Uterus (tissue), 4 donors: Measurements from ENCODE around the gene INHA. TPM values are rescaled to one million over a fixed set of nuclear protein-coding genes. Genes with fewer than 3 reads are reported as not detected.
A peak's percentile ranks its signal among the peaks of the same experiment; 100 is the strongest.

Experiments used
- DNase-seq, 2 donors: peaks; one replicate each; pipeline ENCODE4 v3.0.0-alpha.2; 2019 to 2020
- H3K27ac ChIP-seq, 2 donors: fragments of 200-600 bp; sonication (generic); 1 replicate in 1 of 2; 2 replicates in 1 of 2; pipeline ENCODE4 v1.5.1; 2016 to 2018
- H3K27me3 ChIP-seq, 2 donors: fragments of 200-600 bp; sonication (generic); one replicate each; pipeline ENCODE4 v1.5.1; 2018 to 2019; ENCODE audit warnings: control low read depth in 1 of 2
- H3K36me3 ChIP-seq, 2 donors: fragments of 200-600 bp; sonication (generic); one replicate each; pipeline ENCODE4 v1.5.1; 2019; ENCODE audit warnings: control low read depth in 1 of 2
- H3K4me1 ChIP-seq, 2 donors: fragments of 200-600 bp; sonication (generic); one replicate each; pipeline ENCODE4 v1.5.1; 2018 to 2019; ENCODE audit warnings: control low read depth in 1 of 2
- H3K4me3 ChIP-seq, 2 donors: fragments of 200-600 bp; sonication (generic); 1 replicate in 1 of 2; 2 replicates in 1 of 2; pipeline ENCODE4 v1.5.1; 2018 to 2019; ENCODE audit warnings: mild to moderate bottlenecking in 1 of 2
- H3K9me3 ChIP-seq, 2 donors: fragments of 200-600 bp; sonication (generic); one replicate each; pipeline ENCODE4 v1.5.1; 2019; ENCODE audit warnings: control low read depth in 1 of 2
- CTCF ChIP-seq, 4 experiments: fragments of 200-600 bp in 2 of 4; fragments of 450-650 bp in 2 of 4; sonication (generic) in 2 of 4; IDR thresholded peaks; one replicate each; pipeline ENCODE4 v1.5.1; 2016 to 2019; ENCODE audit warnings: antibody characterized with exemption in 4 of 4, mild to moderate bottlenecking in 2 of 4, moderate library complexity in 1 of 4
- POLR2A ChIP-seq, 2 donors: fragments of 450-650 bp; IDR thresholded peaks; one replicate each; pipeline ENCODE4 v1.6.1; 2016; ENCODE audit warnings: antibody characterized with exemption in 2 of 2, mild to moderate bottlenecking in 1 of 2, moderate library complexity in 1 of 2
- intact Hi-C: fragments of 100-400 bp; cut with DNase I; formaldehyde crosslinking; loops from one replicate; pipeline ENCODE4 v1.15.1; 2023; ENCODE audit warnings: low total_unique reads
- total RNA-seq, 4 donors: library from RNA; depleted of rRNA in 3 of 4; stranded (reverse); fragments of >200 nt in 3 of 4; gene quantifications; one replicate each; pipeline versions ENCODE4 v1.1.0 to v1.2.4, GENCODE V29; 2014 to 2023
- donor health status: DM: yes; HTN: yes; CAD: no.

INHA gene
- total RNA-seq, 4 donors from 2014 or later, result 2.4 TPM; not detected in 3

DNA sequence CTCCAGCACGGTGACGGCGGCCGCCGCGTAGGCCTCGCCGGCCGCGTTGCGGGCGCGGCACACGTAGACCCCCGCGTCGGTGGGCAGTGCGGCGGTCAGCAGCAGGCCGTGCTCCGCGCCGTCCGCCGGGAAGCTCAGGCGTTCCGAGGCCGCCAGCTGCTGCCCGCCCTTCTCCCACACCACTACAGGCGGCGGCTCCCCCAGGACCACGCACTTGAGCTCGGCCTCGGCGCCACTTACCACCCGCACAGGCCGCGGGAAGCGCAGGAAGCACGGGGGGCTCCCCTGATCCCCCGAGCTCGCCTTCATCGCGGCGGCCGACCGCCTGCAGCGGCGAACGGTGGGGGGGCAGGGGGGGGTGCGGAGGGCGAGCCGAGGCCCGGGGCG lies 1.2 kb upstream of the INHA start:
- Histone ChIP-seq H3K27ac (peak overlapping the region; percentile 87 to 88), H3K27me3 (no peaks in the 10 kb centered on the region), H3K9me3 (no peaks in the 10 kb centered on the region), H3K4me1 (peaks cover 0 to 6% of the 10 kb centered on the region in 2 donors), H3K4me3 (peak overlapping the region; percentile 37 to 60), H3K36me3 (no peaks in the 10 kb centered on the region)
- intact Hi-C loops, result no loop called here
- TF ChIP-seq POLR2A (IDR thresholded peaks at IDR 0.05) (no peak), CTCF (IDR thresholded peaks at IDR 0.05) (no peak)
- DNase-seq, result no peak

- DNase-seq, result peak; percentile 63 to 66
- Histone ChIP-seq H3K4me1 (peaks cover 0 to 6% of the 10 kb centered on the region in 2 donors), H3K27me3 (no peaks in the 10 kb centered on the region), H3K4me3 (peak within 1 kb of the TSS; percentile 37 to 60), H3K27ac (peak within 1 kb of the TSS; percentile 87 to 88), H3K9me3 (no peaks in the 10 kb centered on the region), H3K36me3 (no peaks in the 10 kb centered on the region)
- no peak for TF ChIP-seq POLR2A (IDR thresholded peaks at IDR 0.05)
- TF ChIP-seq CTCF (IDR thresholded peaks at IDR 0.05), result no peak
- intact Hi-C loops, result no loop called here
These were observed 536 bp upstream of the INHA start, which contains the start of gene OBSL1 for GRCh38 chr2:219571311-219572236. TSS of gene OBSL1 (minus strand) at chr2:219571539. CDS start at chr2:219571232, 307 bp downstream.

DNA sequence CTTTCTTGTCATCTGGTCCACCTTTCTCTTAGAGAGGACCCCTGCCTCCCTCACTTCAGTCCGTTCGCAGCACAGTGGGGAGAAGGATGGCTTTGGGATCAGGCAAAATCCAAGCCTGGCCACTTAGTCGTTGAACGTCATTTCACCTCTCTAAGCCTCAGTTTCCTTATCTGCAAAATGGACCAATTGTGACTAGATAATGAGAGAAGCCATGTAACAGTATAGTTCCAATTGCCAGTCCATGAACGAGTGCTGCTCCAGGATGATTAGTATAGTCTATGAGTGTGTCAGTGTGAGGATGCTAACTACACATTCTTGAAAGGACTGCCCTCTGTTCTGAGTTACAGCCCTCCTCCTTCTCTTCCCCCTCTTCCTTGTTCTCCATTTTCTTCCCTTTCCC lies 1.1 kb downstream of the INHA start:
- H3K36me3 ChIP-seq, result no peaks in the 10 kb centered on the region
- peaks cover 0 to 6% of the 10 kb centered on the region in 2 donors for H3K4me1 ChIP-seq
- intact Hi-C loops, result no loop called here
- H3K27me3 ChIP-seq, result no peaks in the 10 kb centered on the region
- H3K9me3 ChIP-seq, result no peaks in the 10 kb centered on the region
- H3K4me3 ChIP-seq, result peak overlapping the region in 1 of 2 donors; percentile 60
- no peak overlapping the region for H3K27ac ChIP-seq
- TF ChIP-seq CTCF (IDR thresholded peaks at IDR 0.05), result no peak
- TF ChIP-seq POLR2A (IDR thresholded peaks at IDR 0.05), result no peak
- DNase-seq, result no peak

DNA sequence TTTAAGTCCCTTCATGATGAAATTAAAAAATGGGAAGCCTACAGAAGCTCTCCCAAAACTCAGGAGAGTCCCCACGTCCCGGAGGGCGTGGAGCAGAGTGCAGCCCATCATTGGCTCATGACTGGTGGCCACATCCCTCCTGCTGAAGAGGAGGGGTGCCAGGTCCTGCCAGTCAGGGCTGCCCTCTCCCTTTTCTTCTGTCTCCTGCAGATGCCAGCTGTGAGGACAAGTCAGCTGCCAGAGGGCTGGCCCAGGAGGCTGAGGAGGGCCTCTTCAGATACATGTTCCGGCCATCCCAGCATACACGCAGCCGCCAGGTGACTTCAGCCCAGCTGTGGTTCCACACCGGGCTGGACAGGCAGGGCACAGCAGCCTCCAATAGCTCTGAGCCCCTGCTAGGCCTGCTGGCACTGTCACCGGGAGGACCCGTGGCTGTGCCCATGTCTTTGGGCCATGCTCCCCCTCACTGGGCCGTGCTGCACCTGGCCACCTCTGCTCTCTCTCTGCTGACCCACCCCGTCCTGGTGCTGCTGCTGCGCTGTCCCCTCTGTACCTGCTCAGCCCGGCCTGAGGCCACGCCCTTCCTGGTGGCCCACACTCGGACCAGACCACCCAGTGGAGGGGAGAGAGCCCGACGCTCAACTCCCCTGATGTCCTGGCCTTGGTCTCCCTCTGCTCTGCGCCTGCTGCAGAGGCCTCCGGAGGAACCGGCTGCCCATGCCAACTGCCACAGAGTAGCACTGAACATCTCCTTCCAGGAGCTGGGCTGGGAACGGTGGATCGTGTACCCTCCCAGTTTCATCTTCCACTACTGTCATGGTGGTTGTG lies 2.6 kb downstream of the INHA start:
- Histone ChIP-seq H3K4me3 (no peak overlapping the region), H3K27me3 (no peaks in the 10 kb centered on the region), H3K4me1 (peaks cover 0 to 6% of the 10 kb centered on the region in 2 donors), H3K36me3 (no peaks in the 10 kb centered on the region), H3K27ac (no peak overlapping the region), H3K9me3 (no peaks in the 10 kb centered on the region)
- intact Hi-C loops, result no loop called here
- no peak for DNase-seq
- TF ChIP-seq POLR2A (IDR thresholded peaks at IDR 0.05), result no peak
- TF ChIP-seq CTCF (IDR thresholded peaks at IDR 0.05), result no peak
